Natural killer cell treated with Interleukin-12 subunit alpha and Interleukin-12 subunit beta and Interleukin-15 and Interleukin-18, amount 100 ng/mL, for 72 hours (primary cell): ENCODE data around the gene PIGZ. TPM values are rescaled to one million over a fixed set of nuclear protein-coding genes. Genes with fewer than 3 reads are reported as not detected.

Experiments used
- ATAC-seq, 2 donors: fragments of 150-1000 bp; cut with Tn5 transposase in 1 of 2; sonication (Bioruptor Pico), chemical (Tn5 transposase) in 1 of 2; 2 replicates each; pipeline ENCODE4 v1.10.0; 2021
- DNase-seq: peaks from one replicate; pipeline ENCODE4 v3.0.0; 2022; ENCODE audit warnings: low spot score
- H3K27ac Mint-ChIP-seq, 2 donors: 1 replicate in 1 of 2; 2 replicates in 1 of 2; pipeline ENCODE4 v1.8.0; 2022; ENCODE audit warnings: mixed read lengths in 2 of 2, mild to moderate bottlenecking in 1 of 2, moderate library complexity in 1 of 2
- H3K27me3 Mint-ChIP-seq, 2 donors: 1 replicate in 1 of 2; 2 replicates in 1 of 2; pipeline ENCODE4 v1.8.0; 2022; ENCODE audit warnings: mixed read lengths in 2 of 2
- H3K36me3 Mint-ChIP-seq: one replicate; pipeline ENCODE4 v1.8.0; 2022; ENCODE audit warnings: mixed read lengths
- H3K4me1 Mint-ChIP-seq, 2 donors: 1 replicate in 1 of 2; 2 replicates in 1 of 2; pipeline ENCODE4 v1.8.0; 2022; ENCODE audit warnings: low read depth in 2 of 2, mixed read lengths in 2 of 2, mild to moderate bottlenecking in 1 of 2
- H3K4me3 Mint-ChIP-seq: one replicate; pipeline ENCODE4 v1.8.0; 2022; ENCODE audit warnings: mixed read lengths
- H3K9me3 Mint-ChIP-seq: 2 replicates; pipeline ENCODE4 v1.8.0; 2022; ENCODE audit warnings: mixed read lengths
- total RNA-seq, 2 donors: library from RNA; stranded (reverse); gene quantifications; one replicate each; pipeline ENCODE4 v1.2.3, GENCODE V29; 2022

The PIGZ gene
- total RNA-seq, 2 donors from 2014 or later, result 1.4 to 1.5 TPM

DNA sequence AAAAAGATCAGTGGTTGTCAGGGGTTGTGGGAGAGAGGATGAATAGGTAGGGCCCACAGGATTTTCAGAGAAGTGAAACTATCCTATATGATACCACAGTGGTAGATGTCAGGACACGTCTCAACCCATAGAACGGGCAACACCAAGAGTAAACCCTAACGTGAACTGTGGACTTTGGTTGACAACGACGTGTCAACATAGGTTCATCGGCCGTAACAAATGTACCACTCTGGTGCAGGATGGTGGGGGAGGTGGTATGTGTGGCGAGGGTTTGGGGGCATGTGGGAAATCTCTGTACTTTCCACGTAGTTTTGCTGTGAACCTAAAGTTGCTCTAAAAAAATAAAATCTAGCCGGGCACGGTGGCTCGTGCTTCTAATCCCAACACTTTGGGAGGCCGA is 13.0 kb upstream of the PIGZ start:
- peaks cover 0 to 5% of the 10 kb centered on the region in 2 donors for H3K4me1 Mint-ChIP-seq
- peaks cover 7% of the 10 kb centered on the region for H3K36me3 Mint-ChIP-seq
- H3K27me3 Mint-ChIP-seq, result peaks cover 14 to 32% of the 10 kb centered on the region in 2 donors
- ATAC-seq (no peak), DNase-seq (no peak)
- H3K4me3 Mint-ChIP-seq, result no peak overlapping the region
- no peak overlapping the region for H3K27ac Mint-ChIP-seq
- H3K9me3 Mint-ChIP-seq, result peaks cover 5% of the 10 kb centered on the region

DNA sequence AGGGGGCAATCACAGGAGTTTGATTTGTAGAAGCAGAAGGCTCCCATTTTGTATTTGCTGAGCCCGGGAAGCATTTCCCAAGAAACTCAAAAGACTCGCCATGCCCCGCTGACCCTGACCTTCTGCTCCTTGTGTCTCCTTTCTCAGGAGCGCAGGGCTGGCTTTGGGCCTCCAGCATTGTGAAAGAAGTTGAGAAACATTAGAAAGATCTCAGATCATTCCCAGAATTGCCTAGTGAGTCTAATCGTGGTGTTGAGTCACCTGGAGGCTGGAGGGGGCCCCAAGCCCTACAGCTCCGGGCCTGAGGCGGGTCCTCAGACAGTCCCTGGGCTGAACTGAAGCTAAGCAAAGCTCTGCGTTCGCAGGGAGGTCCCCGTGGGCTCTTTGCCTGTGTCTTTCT is 10.9 kb upstream of the PIGZ start:
- DNase-seq, result no peak
- H3K36me3 Mint-ChIP-seq, result peaks cover 7% of the 10 kb centered on the region
- no peak overlapping the region for H3K27ac Mint-ChIP-seq
- peaks cover 10 to 27% of the 10 kb centered on the region in 2 donors for H3K27me3 Mint-ChIP-seq
- no peak overlapping the region for H3K4me3 Mint-ChIP-seq
- no peak for ATAC-seq
- H3K9me3 Mint-ChIP-seq, result peaks cover 5% of the 10 kb centered on the region
- H3K4me1 Mint-ChIP-seq, result peaks cover 0 to 5% of the 10 kb centered on the region in 2 donors

GRCh38 chr3:196976941-196977340 is 8.3 kb upstream of the PIGZ start:
- H3K36me3 Mint-ChIP-seq, result no peaks in the 10 kb centered on the region
- no peak overlapping the region for H3K4me3 Mint-ChIP-seq
- ATAC-seq (peak in 1 of 2 donors; percentile 20), DNase-seq (no peak)
- peaks cover 6 to 12% of the 10 kb centered on the region in 2 donors for H3K27me3 Mint-ChIP-seq
- H3K9me3 Mint-ChIP-seq, result no peaks in the 10 kb centered on the region
- peaks cover 0 to 5% of the 10 kb centered on the region in 2 donors for H3K4me1 Mint-ChIP-seq
- H3K27ac Mint-ChIP-seq, result peak overlapping the region in 1 of 2 donors; percentile 72

GRCh38 chr3:196975349-196975748 is 6.7 kb upstream of the PIGZ start:
- no peak overlapping the region for H3K27ac Mint-ChIP-seq
- H3K9me3 Mint-ChIP-seq, result no peaks in the 10 kb centered on the region
- H3K36me3 Mint-ChIP-seq, result no peaks in the 10 kb centered on the region
- DNase-seq (no peak), ATAC-seq (no peak)
- no peak overlapping the region for H3K4me3 Mint-ChIP-seq
- peaks cover under 1 to 5% of the 10 kb centered on the region in 2 donors for H3K27me3 Mint-ChIP-seq
- H3K4me1 Mint-ChIP-seq, result peaks cover 0 to 10% of the 10 kb centered on the region in 2 donors

DNA sequence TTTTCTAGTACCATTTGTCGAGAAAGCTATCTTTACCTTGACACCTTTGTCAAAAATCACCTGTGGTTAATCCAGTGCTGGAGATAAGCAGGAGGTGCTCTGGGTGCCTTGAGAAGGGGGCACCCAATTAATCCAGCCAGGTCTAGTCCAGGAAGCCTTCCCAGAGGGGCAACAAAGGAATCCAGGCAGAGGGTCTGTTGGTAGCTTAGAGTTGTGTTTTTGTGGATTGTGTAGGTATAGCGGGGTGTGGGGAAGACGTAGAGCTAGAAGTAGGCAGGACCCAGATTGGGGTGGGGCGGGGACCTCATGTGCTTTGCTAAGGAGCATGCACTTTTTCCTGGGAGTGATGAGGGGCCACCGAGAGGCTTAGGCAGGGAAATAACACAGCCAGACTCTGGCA is 6.0 kb upstream of the PIGZ start:
- H3K9me3 Mint-ChIP-seq, result no peaks in the 10 kb centered on the region
- H3K27me3 Mint-ChIP-seq, result peaks cover 0 to 5% of the 10 kb centered on the region in 2 donors
- no peak for DNase-seq
- ATAC-seq, result no peak
- H3K4me1 Mint-ChIP-seq, result peaks cover 0 to 13% of the 10 kb centered on the region in 2 donors
- H3K36me3 Mint-ChIP-seq, result no peaks in the 10 kb centered on the region
- H3K27ac Mint-ChIP-seq, result no peak overlapping the region
- no peak overlapping the region for H3K4me3 Mint-ChIP-seq

- H3K4me1 Mint-ChIP-seq, result peaks cover 6 to 12% of the 10 kb centered on the region in 2 donors
- DNase-seq (no peak), ATAC-seq (no peak)
- peaks cover 0 to 5% of the 10 kb centered on the region in 2 donors for H3K27me3 Mint-ChIP-seq
- peak overlapping the region; percentile 63 for H3K4me3 Mint-ChIP-seq
- H3K27ac Mint-ChIP-seq, result peak overlapping the region in 1 of 2 donors; percentile 42
- no peaks in the 10 kb centered on the region for H3K36me3 Mint-ChIP-seq
- no peaks in the 10 kb centered on the region for H3K9me3 Mint-ChIP-seq
Measured at GRCh38 chr3:196971094-196971698, 2.6 kb upstream of the PIGZ start.

DNA sequence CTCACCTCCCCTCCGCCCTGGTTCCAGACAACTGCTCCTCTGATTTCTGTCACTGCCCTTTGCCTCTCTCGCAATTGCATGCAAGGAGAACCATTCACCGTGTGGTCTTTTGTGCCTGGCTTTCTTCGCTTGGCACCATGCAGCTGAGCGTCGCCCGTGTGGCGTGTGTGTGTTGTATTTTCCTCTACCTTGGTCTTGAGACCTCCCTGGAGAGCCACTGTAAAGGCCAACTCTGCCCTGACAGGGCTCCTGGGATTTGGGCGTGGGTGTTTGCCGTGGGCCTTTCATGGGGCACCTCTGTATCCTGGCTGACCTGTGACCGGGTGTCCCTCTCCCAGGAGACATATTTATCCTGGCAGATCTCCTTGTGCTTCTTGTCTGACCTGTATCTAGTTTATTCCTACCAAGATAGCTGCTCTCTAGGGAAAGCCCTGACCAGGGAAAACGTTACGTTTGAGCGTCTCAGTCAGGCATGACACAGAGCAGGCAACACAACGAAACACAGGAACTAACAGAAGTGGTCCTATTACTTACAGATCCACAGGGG is 2.0 kb upstream of the PIGZ start:
- Mint-ChIP-seq H3K9me3 (no peaks in the 10 kb centered on the region), H3K27me3 (peaks cover 0 to 5% of the 10 kb centered on the region in 2 donors), H3K4me1 (peaks cover 6 to 12% of the 10 kb centered on the region in 2 donors), H3K27ac (peak overlapping the region; percentile 42 to 62), H3K36me3 (no peaks in the 10 kb centered on the region), H3K4me3 (peak overlapping the region; percentile 63)
- DNase-seq (no peak), ATAC-seq (no peak)

DNA sequence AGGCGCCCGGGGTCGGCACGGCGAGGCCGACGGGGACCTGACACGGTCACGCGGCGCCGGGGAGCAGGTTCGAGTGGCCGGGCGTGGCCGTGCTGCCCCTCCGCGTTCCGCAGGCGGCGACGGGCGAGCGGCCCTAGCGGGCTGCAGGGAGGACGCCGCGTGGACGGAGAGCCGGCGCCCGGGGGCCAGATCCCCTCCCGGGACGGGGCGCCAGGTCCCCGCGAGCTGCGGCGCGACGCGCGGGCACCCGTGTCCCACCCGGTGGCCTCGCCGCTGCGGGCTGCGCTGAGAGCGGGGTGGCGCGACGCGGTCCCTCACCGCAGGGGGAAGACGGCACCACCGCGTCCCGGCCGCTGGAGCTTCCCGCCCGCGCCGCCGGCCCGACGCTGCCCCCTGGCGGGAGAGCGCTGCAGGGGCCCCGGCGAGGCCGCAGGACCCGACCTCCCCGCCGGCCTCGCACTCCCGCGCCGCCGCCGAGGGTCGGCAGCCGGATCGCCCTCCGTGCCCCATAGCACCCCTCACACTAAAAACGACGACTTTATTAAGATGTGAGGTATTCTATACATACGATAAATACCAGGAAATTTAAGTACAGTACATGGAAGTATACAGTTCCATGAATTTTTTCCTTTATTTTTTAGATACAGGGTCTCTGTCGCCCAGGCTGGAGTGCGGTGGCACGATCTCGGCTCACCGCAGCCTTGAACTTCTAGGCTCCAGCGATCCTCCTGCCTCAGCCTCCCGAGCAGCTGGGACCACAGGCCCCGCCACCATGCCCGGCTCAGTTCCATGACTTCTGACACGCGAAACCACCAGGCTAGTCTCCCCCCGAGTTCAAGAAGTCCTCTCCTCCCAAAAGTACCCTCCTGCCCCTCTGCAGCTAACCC is 1.3 kb upstream of the PIGZ start:
- Mint-ChIP-seq H3K27me3 (peaks cover 0 to 5% of the 10 kb centered on the region in 2 donors), H3K9me3 (no peaks in the 10 kb centered on the region), H3K36me3 (no peaks in the 10 kb centered on the region), H3K4me1 (peaks cover 6 to 12% of the 10 kb centered on the region in 2 donors), H3K27ac (peak overlapping the region; percentile 42 to 62), H3K4me3 (peak overlapping the region; percentile 63)
- DNase-seq, result peak; percentile 79
- ATAC-seq, result peak; percentile 81 to 88

- H3K9me3 Mint-ChIP-seq, result no peaks in the 10 kb centered on the region
- DNase-seq, result peak; percentile 80
- H3K4me1 Mint-ChIP-seq, result peaks cover 6 to 12% of the 10 kb centered on the region in 2 donors
- H3K4me3 Mint-ChIP-seq, result peak overlapping the region; percentile 77
- H3K36me3 Mint-ChIP-seq, result no peaks in the 10 kb centered on the region
- peaks cover 0 to 2% of the 10 kb centered on the region in 2 donors for H3K27me3 Mint-ChIP-seq
- peak; percentile 78 to 82 for ATAC-seq
- no peak overlapping the region for H3K27ac Mint-ChIP-seq
Measured at GRCh38 chr3:196969134-196969659, 564 bp upstream of the PIGZ start.

DNA sequence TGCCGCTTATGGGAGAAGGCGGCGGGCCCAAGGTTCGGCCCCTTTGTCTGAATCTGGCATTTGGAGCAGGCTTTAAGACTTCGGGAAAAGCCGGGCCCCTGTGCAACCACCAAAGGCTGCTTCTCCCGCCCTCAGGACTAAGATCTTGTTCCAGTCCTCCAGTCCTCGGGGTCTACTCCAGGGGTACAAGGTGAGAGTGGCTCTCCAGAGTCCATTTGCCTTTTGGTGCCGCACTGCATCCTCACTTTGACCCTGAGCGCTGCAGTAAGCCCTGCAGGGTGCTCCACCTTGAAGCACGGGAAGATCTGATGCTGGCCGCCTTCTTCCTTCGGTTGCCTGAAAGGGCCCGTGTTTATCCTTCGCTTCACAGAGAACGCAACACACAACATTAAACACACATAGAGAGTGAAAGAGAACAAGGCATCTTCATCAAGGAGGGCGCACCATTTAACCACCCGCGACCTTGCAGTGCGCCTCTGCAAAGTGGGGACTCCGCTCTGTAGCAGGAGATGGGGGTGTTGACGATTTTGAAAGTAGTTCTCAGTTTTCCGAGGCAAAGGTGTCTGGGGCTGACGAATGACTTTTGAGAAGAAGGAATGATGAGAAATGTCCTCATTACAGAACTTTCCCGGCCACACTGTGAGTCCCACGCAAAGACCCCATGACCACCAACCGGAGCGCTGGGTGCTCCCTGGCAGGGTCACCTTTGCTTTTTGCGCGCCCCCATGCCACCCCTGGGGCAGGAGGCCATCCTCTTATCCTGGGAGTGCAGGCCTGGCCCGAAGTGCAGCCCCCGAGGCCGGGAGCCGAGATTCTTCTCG is 1.0 kb downstream of the PIGZ start:
- no peak for ATAC-seq
- no peaks in the 10 kb centered on the region for H3K9me3 Mint-ChIP-seq
- no peaks in the 10 kb centered on the region for H3K36me3 Mint-ChIP-seq
- no peak for DNase-seq
- no peak overlapping the region for H3K27ac Mint-ChIP-seq
- H3K27me3 Mint-ChIP-seq, result peaks cover 0 to 2% of the 10 kb centered on the region in 2 donors
- H3K4me1 Mint-ChIP-seq, result peaks cover 6 to 12% of the 10 kb centered on the region in 2 donors
- peak overlapping the region; percentile 69 for H3K4me3 Mint-ChIP-seq

DNA sequence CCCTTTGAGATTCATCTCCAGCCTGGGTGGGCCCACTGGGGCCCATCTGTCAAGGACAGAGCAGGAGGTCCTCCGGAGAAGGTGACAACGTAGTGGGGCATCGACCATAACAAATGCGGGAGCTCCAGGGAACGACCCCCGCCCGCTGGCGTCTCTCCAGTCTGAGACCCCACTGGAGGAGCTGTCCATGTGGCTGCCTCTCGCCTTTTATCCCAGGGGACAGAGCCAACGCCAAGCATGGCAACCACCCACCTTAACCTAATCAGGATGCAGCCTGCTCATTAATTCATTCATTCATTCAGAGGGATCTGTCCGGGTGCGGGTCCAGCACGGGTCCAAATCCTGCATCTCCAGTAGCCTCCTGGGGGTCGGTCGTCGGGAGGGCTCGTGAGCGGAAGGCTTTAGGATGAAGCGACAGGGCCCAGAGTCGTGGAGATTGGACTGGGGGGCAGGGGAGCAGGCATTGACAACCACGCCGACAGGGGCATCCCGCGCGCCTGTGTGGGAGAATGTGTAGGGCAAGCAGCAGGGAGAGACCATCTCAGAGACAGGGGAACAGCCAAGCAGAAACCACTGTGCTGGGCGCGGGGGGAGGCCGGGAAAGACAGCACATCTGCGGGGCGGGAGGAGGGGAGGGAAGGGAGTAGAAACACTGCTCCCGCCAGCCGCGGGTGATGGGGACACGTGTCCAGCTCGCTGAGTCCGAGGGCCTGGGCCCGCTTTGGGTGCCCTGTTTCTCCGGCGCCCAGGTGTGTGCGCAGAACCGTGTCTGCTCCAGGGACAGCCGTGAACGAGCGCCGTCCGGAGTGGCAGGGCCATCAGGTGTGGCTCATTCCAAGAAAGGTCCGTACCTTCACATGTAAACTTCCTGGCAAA is 1.9 kb downstream of the PIGZ start:
- Mint-ChIP-seq H3K9me3 (no peaks in the 10 kb centered on the region), H3K27ac (no peak overlapping the region), H3K36me3 (no peaks in the 10 kb centered on the region), H3K4me1 (peaks cover 6 to 12% of the 10 kb centered on the region in 2 donors), H3K4me3 (peak overlapping the region; percentile 34), H3K27me3 (peaks cover 0 to 2% of the 10 kb centered on the region in 2 donors)
- no peak for DNase-seq
- no peak for ATAC-seq

GRCh38 chr3:196965804-196966173 is 2.8 kb downstream of the PIGZ start:
- peaks cover 0 to under 1% of the 10 kb centered on the region in 2 donors for H3K27me3 Mint-ChIP-seq
- H3K4me3 Mint-ChIP-seq, result no peak overlapping the region
- no peak overlapping the region for H3K27ac Mint-ChIP-seq
- H3K4me1 Mint-ChIP-seq, result peaks cover 6 to 11% of the 10 kb centered on the region in 2 donors
- ATAC-seq (no peak), DNase-seq (no peak)
- no peaks in the 10 kb centered on the region for H3K36me3 Mint-ChIP-seq
- no peaks in the 10 kb centered on the region for H3K9me3 Mint-ChIP-seq
